DLD1 (cell line): ENCODE measurements around the gene PHLPP1.

Experiments
- in situ Hi-C: cut with HindIII; loops from 2 replicates; pipeline ENCODE4 v1.10.0; 2017; ENCODE audit warnings: low sequenced_read_pairs

PHLPP1 gene

GRCh38 chr18:62741118-62741566, 25.8 kb downstream of the PHLPP1 start:
- in situ Hi-C loops, result no loop called here

- in situ Hi-C loops, result no loop called here
Observed at GRCh38 chr18:62741584-62741983, 26.2 kb downstream of the PHLPP1 start.

GRCh38 chr18:62744076-62744968, 29.0 kb downstream of the PHLPP1 start:
- in situ Hi-C loops, result no loop called here

GRCh38 chr18:62745089-62745751, 29.9 kb downstream of the PHLPP1 start:
- in situ Hi-C loops, result no loop called here

- in situ Hi-C loops, result no loop called here
Observed at GRCh38 chr18:62749389-62749788, 34.0 kb downstream of the PHLPP1 start.

- in situ Hi-C loops, result no loop called here
Observed at GRCh38 chr18:62751341-62751821, 36.0 kb downstream of the PHLPP1 start.

GRCh38 chr18:62751977-62752376, 36.6 kb downstream of the PHLPP1 start:
- in situ Hi-C loops, result no loop called here

- in situ Hi-C loops, result no loop called here
Observed at GRCh38 chr18:62754026-62754425, 38.7 kb downstream of the PHLPP1 start.

GRCh38 chr18:62755454-62755853, 40.1 kb downstream of the PHLPP1 start:
- in situ Hi-C loops, result no loop called here

GRCh38 chr18:62755946-62756345, 40.6 kb downstream of the PHLPP1 start:
- in situ Hi-C loops, result no loop called here

GRCh38 chr18:62757399-62758010, 42.2 kb downstream of the PHLPP1 start:
- in situ Hi-C loops, result no loop called here

GRCh38 chr18:62758591-62758990, 43.2 kb downstream of the PHLPP1 start:
- in situ Hi-C loops, result no loop called here

GRCh38 chr18:62759704-62760402, 44.5 kb downstream of the PHLPP1 start:
- in situ Hi-C loops, result no loop called here

- in situ Hi-C loops, result no loop called here
Observed at GRCh38 chr18:62760403-62760734, 45.0 kb downstream of the PHLPP1 start.

GRCh38 chr18:62763101-62763521, 47.8 kb downstream of the PHLPP1 start:
- in situ Hi-C loops, result no loop called here

GRCh38 chr18:62766266-62766665, 50.9 kb downstream of the PHLPP1 start:
- in situ Hi-C loops, result no loop called here

- in situ Hi-C loops, result no loop called here
Observed at GRCh38 chr18:62767321-62767720, 52.0 kb downstream of the PHLPP1 start.

- in situ Hi-C loops, result no loop called here
Observed at GRCh38 chr18:62767836-62768557, 52.7 kb downstream of the PHLPP1 start.

GRCh38 chr18:62768558-62768943, 53.2 kb downstream of the PHLPP1 start:
- in situ Hi-C loops, result no loop called here

GRCh38 chr18:62769216-62769615, 53.9 kb downstream of the PHLPP1 start:
- in situ Hi-C loops, result no loop called here
